ENCODE results near the gene IGSF8. TPM values are rescaled to one million over a fixed set of nuclear protein-coding genes. Genes with fewer than 3 reads are reported as not detected.

Gene IGSF8
- total RNA-seq (2021) (14.0 and 18.1 TPM in 2 replicates), Bru-seq, nascent RNA (percentile 43 among the genes with signal in this experiment), BruChase-seq, experiment 1, labeled RNA remaining after a 2-hour chase (percentile 45 among the genes with signal in this experiment), BruChase-seq, experiment 2, labeled RNA remaining after a 6-hour chase (percentile 53 among the genes with signal in this experiment)
- long read RNA-seq, transcript IGSF8-201 (7 exons, 2,343 nt) = major isoform, 28 of 38 reads
- long read RNA-seq, partial matches to known transcripts = 2 of 38 reads
- long read RNA-seq, other reads (novel, unspliced or antisense) = 5 of 38 reads

GRCh38 chr1:160097911-160098851 is at the start of gene IGSF8:
IGSF8 (minus strand) TSS chr1:160098619; CDS start chr1:160098472, 147 bp downstream.
- TF ChIP-seq EZH2 (IDR thresholded peaks at IDR 0.05; ENCODE audit: borderline replicate concordance, low read depth, low read length, poor library complexity, severe bottlenecking) = no peak

GRCh38 chr1:160148121-160148520 is 49.7 kb upstream of the IGSF8 start:
- TF ChIP-seq, protein P1, sequence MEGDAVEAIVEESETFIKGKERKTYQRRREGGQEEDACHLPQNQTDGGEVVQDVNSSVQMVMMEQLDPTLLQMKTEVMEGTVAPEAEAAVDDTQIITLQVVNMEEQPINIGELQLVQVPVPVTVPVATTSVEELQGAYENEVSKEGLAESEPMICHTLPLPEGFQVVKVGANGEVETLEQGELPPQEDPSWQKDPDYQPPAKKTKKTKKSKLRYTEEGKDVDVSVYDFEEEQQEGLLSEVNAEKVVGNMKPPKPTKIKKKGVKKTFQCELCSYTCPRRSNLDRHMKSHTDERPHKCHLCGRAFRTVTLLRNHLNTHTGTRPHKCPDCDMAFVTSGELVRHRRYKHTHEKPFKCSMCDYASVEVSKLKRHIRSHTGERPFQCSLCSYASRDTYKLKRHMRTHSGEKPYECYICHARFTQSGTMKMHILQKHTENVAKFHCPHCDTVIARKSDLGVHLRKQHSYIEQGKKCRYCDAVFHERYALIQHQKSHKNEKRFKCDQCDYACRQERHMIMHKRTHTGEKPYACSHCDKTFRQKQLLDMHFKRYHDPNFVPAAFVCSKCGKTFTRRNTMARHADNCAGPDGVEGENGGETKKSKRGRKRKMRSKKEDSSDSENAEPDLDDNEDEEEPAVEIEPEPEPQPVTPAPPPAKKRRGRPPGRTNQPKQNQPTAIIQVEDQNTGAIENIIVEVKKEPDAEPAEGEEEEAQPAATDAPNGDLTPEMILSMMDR (conservative IDR thresholded peaks at IDR 0.05; ENCODE audit: low read depth, low read length) = no peak
- TF ChIP-seq EZH2 (IDR thresholded peaks at IDR 0.05; ENCODE audit: borderline replicate concordance, low read depth, low read length, poor library complexity, severe bottlenecking) = no peak
- Histone ChIP-seq H3K36me3 (ENCODE audit: insufficient read depth, low read length, poor library complexity, severe bottlenecking) (no peaks in the 10 kb centered on the region), H3K27ac (ENCODE audit: low read depth, low read length, poor library complexity, severe bottlenecking) (no peak overlapping the region), H3K9me3 (ENCODE audit: low read depth, low read length, poor library complexity, severe bottlenecking) (no peaks in the 10 kb centered on the region), H3K27me3 (replicated peaks; ENCODE audit: insufficient read depth, low read depth, low read length, poor library complexity) (no peaks in the 10 kb centered on the region), H3K4me1 (ENCODE audit: insufficient read depth, low read length, poor library complexity, severe bottlenecking) (no peaks in the 10 kb centered on the region), H3K4me3 (ENCODE audit: low read depth, low read length, poor library complexity, severe bottlenecking) (no peak overlapping the region)
- no peak for DNase-seq (ENCODE audit: low spot score)
- ChIA-PET POLR2A (ENCODE audit: low non-redundant PET) (interaction anchor here (0.6 kb wide), 1 partner anchor 180 kb away, joined by 3 read pairs; no protein-coding TSS in a partner anchor), CTCF (interaction anchor here (0.7 kb wide), 2 partner anchors 25 to 840 kb away, joined by 3 to 4 read pairs; no protein-coding TSS in a partner anchor)
- no TSS peak for BruUV-seq (replicated peaks)
- intact Hi-C loops (cut with micrococcal nuclease; ENCODE audit: unreplicated experiment) = no loop called here

More at GRCh38 chr1:160097911-160098851, at the start of gene IGSF8:
- BruUV-seq (replicated peaks) = no TSS peak
- no peaks in the 10 kb centered on the region for H3K27me3 ChIP-seq (replicated peaks; ENCODE audit: insufficient read depth, low read depth, low read length, poor library complexity)
- peaks cover 17% of the 10 kb centered on the region for H3K4me1 ChIP-seq (ENCODE audit: insufficient read depth, low read length, poor library complexity, severe bottlenecking)
- intact Hi-C loops (cut with micrococcal nuclease; ENCODE audit: unreplicated experiment) = no loop called here
- H3K36me3 ChIP-seq (ENCODE audit: insufficient read depth, low read length, poor library complexity, severe bottlenecking) = no peaks in the 10 kb centered on the region
- H3K27ac ChIP-seq (ENCODE audit: low read depth, low read length, poor library complexity, severe bottlenecking) = peak within 1 kb of the TSS; percentile 79
- peak; percentile 85 for DNase-seq (ENCODE audit: low spot score)
- H3K9me3 ChIP-seq (ENCODE audit: low read depth, low read length, poor library complexity, severe bottlenecking) = no peaks in the 10 kb centered on the region
- POLR2A ChIA-PET (ENCODE audit: low non-redundant PET) = no interaction called here
- H3K4me3 ChIP-seq (ENCODE audit: low read depth, low read length, poor library complexity, severe bottlenecking) = peak within 1 kb of the TSS; percentile 56
- CTCF ChIA-PET = interaction anchor here (1.0 to 1.7 kb wide), 3 partner anchors 11 to 154 kb away, joined by 3 to 7 read pairs (median 3); no protein-coding TSS in a partner anchor

GRCh38 chr1:160146107-160146506 is 47.7 kb upstream of the IGSF8 start:
- ChIA-PET POLR2A (ENCODE audit: low non-redundant PET) (no interaction called here), CTCF (no interaction called here)
- intact Hi-C loops (cut with micrococcal nuclease; ENCODE audit: unreplicated experiment) = no loop called here
- no peaks in the 10 kb centered on the region for H3K9me3 ChIP-seq (ENCODE audit: low read depth, low read length, poor library complexity, severe bottlenecking)
- TF ChIP-seq EZH2 (IDR thresholded peaks at IDR 0.05; ENCODE audit: borderline replicate concordance, low read depth, low read length, poor library complexity, severe bottlenecking) = no peak
- TF ChIP-seq, protein P1 (conservative IDR thresholded peaks at IDR 0.05; ENCODE audit: low read depth, low read length) = no peak
- DNase-seq (ENCODE audit: low spot score) = no peak
- no peaks in the 10 kb centered on the region for H3K36me3 ChIP-seq (ENCODE audit: insufficient read depth, low read length, poor library complexity, severe bottlenecking)
- H3K4me3 ChIP-seq (ENCODE audit: low read depth, low read length, poor library complexity, severe bottlenecking) = no peak overlapping the region
- no peak overlapping the region for H3K27ac ChIP-seq (ENCODE audit: low read depth, low read length, poor library complexity, severe bottlenecking)
- BruUV-seq (replicated peaks) = no TSS peak
- peaks cover 3% of the 10 kb centered on the region for H3K27me3 ChIP-seq (replicated peaks; ENCODE audit: insufficient read depth, low read depth, low read length, poor library complexity)
- H3K4me1 ChIP-seq (ENCODE audit: insufficient read depth, low read length, poor library complexity, severe bottlenecking) = no peaks in the 10 kb centered on the region

All from A673 (cell line).